ENCODE measurements around the gene UTP4. TPM values are rescaled to one million over a fixed set of nuclear protein-coding genes. Genes with fewer than 3 reads are reported as not detected.

The UTP4 gene
- total RNA-seq, result 19.1 TPM

DNA sequence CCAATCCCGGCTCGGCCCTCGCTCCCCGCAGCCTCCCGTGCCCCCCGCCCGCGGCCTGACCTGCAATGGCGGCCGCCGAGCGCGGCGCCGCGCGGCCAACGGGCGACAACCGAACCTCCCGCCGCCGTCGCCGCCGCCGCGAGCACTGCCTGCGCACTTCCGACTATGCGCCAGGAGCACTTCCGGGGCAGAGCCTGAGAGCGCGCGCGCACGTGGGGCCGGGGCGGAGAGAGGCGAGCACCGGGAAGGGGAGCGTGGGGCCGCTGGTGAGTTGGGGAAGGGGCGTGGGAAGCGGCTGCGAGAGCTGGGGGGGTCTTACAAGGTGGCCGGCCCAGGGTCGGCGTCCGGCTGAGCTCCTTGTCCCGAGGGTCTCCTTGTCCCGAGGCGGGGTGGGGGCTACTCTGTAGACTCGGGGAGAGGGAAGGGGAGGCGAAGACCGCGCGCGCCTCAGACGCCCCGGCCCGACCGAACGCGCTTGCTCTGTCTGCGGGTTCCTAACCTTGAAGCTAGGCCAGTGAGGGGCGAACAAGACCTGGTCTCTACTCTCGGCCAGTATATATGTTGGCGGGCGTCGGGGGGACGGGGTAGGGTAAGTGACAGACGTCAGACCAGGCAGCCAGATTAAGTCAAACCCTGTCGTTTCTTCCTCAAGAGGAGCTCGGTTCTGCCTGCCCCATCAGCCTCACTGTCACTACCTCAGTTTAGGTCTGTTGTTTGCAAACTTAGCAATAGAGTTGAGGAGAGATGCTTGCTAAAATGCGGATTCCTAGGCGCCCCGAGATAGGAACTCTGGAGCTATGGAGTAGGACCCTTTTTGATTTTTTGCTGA, at the start of gene UTP4, which contains the start of gene CHTF8:
TSS of gene UTP4 (plus strand) at position 226 of the 829 bp plus-strand sequence. CDS start 811 bp downstream, outside the sequence.
TSS of gene CHTF8 (minus strand) at position 165 of the 829 bp plus-strand sequence. CDS start 11,130 bp downstream, outside the sequence.
- peak; percentile 53 for DNase-seq

DNA sequence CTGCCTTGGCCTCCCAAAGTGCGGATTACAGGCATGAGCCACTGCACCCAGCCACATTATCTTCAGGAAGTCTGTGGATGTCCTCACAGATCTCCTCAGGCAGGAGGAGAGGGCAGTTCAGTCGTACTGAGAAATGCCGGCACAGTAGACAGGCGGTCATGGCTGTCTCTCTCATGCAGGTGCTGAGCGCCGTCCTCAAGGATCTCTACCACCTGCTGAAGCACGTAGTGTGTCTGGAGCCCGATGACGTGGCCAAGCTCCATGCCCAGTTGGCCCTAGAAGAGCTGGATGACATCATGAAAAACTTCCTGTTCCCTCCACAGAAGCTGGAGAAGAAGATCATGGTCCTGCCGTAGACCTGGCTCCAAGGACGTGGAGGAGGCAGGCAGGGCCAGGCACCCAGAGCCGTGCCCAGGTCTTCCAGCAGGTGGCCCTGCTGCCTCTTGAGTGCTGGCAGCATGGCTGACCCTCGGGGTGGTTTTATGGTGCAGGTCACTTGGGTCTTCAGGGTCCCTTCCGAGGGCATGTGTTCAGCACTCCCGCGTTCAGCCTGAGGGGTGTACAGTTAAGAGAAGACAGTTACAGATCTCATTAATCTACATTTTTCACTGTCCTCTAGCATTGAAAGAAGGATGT, 49.0 kb upstream of the UTP4 start:
- DNase-seq, result no peak

DNA sequence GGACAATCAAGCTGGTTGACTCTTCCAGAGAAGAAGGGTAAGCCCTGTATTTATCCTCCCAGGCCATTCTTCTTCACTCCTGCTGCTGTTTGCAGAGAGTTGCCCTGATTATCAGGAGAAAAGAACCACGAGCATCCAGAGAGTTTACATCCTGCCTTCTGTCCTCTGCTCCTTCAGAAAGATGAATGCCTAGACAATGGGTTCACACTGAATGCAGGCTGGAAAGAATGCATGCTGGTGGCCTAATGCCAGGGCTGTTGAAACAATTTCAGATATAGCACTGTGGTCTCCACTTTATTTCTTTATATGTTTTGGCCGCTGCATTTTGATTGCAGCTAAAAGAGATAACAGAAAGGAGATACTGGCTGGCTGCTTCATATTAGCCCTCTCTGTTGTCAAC, 48.2 kb upstream of the UTP4 start:
- DNase-seq, result no peak

DNA sequence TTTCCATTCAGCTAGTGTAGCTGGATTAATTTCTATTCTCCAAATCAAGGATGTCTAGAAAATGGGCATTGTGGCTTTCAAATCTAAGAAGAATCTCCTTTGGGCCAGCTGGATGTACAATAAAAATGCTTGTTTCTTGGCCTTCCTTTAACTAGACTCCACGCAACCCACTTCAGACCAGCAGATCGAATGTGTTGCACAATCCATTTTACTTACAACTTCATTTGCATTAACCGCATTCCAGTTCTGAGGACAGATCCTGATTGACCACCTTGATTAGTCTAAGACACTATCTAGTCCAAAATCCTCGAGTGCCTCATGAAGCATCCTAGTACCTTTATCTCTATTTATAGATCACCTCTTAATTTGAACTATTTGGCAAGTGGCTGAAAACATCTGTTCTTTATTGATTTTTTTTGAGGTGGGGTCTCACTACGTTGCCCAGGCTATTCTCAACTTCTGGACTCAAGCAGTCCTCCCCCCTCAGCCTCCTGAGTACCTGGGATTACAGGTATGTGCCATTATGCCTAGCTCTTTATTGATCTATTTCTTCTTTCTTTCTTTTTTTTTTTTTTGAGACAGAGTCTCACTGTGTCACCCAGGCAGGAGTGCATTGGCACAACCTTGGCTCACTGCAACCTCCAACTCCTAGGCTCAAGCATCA, 47.3 kb upstream of the UTP4 start:
- no peak for DNase-seq

DNA sequence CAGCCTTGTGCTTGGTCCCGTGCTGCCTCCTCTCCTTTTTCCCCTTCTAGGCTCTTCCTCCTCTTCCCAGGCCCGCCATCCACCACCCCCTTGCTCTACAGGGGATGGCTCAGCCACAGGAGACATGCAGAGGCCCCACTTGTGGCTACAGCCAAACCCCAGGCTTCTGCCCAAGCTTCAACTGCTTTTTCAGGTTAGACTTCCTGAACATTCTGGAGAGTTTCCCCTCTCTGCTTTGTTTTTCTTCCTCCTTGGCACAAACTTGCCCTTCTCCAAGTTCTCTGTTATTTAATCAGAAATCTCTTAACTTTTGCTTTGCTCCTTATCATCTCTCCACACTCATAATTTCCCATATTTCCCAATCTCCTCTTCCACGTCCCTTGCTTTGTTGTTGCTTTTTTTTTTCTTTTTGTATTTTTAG, 45.3 kb upstream of the UTP4 start:
- DNase-seq, result no peak

DNA sequence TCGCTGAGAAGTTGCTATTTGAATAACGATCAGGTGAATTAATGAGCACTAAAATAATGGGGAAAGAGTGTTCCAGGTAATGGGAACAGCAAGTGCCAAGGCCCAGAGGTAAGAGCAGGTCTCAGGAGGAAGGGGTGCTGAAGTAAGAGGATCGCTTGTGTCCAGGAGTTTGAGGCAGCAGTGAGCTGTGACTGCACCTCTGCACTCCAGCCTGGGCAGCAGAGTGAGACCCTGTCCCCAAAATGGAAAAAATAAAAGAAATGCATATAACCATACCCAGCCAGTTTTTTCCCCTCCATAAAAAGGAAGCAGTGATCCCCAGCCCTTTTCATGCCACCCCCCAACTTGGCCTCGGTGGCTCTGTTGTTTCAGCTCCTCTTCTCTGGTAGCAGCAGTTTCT, 43.8 kb upstream of the UTP4 start:
- DNase-seq, result no peak

DNA sequence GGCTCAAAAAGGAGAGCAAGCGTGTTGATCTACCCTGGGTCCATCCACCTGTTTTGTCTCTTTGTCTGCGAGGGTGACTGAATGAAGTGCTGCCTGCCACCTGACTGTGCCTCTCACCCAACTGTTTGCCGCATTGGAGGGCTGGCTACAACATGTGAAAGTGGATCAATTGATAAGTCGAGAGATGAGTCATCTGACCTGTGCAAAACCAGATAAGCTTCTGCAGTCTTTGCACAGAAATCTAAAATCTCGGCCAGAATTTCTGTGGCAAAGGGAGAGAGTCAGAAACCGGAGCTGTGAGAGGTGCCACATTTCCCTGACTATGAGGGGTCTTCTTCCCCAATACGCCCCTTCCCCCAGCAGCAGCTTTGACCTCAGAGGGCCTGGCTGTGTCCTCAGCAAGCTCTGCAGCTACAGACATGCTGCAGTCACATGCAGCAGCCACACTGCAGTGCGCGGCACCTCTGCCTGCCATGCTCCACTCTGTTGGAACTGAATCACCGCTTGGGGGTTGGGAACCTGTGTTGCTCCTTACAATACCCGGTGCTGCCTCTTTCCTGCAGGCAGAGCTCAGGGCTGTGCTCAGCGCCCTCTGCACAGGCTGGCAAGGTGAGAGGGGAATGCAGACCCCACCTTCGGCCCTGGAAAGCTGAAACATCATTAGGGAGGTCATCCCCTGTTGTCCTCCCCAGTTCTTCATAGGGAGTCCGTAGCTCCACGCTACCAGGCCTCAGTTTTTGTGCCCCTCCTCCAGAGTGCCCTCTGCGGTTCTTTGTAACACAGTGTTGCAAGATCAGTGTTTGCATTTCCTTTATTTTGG, 43.1 kb upstream of the UTP4 start:
- DNase-seq, result no peak

DNA sequence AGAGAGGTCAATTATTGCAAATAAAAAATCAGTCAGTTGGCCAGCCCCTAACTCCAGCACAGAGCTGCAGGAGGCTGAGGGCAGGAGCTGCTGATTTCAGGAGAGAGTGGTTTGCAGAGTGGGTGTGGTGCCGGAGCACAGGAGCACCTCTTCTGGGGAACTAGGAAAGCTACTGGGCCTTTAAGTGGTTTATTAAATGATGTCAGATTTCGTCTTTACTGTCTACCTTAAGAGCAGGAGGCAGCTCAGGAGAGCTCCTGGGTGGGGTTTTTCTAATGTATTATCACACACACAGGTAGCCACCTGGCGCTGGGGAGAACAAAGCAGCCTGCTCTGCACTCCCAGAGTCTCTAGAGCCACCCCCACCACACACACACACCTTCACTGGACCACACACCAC, 38.5 kb upstream of the UTP4 start:
- DNase-seq, result no peak

DNA sequence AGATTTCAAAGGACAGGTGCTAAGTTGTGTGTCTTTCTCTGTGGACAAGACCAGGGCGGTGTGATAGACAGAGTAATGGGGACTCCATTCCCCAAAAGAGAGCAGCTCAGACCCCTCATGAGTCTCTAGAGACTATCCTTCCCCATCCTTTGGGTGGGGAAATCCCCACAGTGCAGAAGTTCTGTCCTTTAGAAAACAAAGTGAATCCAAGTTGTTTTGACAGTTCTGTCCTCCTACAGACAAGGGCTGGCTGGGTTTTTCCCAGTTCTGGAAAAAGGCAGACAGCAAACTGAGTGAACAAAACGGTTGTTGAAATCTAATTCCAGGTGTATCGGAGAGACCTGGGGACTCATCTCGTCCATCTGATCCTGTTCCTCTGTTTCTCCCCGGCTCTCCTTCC, 37.9 kb upstream of the UTP4 start:
- DNase-seq, result no peak

DNA sequence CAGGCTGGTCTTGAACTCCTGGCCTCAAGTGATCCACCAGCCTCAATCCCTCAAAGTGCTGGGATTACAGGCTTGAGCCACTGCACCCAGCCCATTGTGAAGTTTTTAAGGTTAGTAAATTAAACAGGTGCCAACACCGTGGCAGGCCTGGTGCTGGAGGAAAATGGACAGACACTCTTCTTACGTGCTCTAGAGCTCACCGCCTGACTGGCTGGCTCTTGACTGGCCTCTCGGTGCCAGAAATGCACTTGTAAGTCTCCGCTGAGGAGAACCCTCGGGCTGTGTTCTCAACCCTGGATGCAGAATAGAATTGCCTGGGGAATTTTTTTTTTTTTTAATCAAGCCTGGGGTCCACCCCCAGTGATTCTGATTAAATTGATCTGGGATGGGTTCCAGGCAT, 37.3 kb upstream of the UTP4 start:
- no peak for DNase-seq

DNA sequence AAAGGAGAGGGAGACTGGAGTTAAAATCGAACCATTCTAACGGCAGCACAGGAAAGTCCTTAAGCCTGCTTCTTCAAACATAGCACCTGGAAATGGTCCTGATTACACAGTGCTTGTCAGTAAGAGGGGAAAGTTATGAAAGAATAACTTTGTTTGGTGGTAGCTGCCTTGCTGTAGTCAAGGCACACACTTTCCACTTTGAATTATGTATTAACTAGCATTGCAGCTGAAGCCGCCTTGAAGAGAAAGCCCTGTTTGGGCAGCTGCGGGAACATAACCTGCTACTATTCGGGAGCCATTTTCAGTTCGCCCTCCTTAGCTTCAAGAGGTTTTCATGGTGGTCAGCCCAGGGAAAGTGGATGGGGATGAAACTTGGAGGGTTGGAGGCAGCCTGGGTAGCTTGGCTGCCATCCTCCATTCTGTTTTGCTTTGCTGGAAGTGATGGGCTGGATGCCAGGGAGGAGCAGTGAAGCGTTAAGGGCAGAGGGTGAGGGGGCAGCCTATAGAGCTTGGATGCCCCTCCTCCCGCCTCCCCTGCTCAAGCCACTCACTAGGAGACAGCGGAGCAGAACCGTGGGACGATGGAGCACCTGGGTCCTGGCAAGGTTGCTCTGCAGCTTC, 32.3 kb upstream of the UTP4 start:
- no peak for DNase-seq

DNA sequence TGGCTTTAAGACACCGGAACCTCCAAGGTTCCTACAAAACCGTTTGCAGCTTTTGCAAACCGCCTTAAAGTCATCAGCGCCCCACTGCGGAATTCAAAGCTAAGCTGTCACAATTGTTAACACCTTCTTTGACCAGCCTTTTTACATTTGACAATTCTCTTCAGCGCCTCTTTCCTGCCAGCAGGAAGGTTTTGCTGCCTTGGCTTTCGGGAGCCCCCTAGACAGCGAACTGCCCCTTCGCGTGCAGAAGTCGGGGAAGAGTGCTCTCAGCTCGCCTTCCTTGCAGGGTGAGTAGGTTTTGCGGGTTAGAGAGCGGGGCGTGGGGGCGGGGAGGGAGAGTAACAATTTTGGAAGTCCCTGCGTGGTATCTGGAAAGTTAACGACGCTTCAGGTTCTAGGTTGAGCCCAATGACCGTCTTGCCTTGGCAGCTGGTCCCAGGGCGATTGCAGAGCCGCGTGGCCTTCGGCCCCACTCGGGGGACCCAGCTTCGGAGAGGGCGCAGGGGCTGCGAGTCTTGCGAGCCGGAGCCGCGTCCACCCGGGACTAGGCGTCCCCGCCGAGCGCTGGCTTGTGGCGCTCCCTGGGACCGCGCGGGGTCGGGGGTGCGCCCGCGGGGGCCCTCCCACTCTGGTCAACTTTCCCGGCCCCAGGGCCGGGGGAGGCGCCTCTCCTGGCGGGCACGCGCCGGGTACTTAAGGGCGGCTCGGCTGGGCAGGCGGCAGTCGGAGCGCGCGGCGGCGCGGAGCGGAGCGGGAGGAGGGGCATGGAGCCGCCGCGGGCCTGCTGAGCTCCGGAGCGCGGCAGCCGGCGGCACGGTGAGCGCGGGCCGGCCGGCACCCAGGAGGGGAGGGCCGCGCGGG, 26.7 kb upstream of the UTP4 start, which contains the start of gene HAS3:
TSS of gene HAS3 (plus strand) at position 153 of the 861 bp plus-strand sequence. CDS start 3,743 bp downstream, outside the sequence.
- peak; percentile 42 for DNase-seq

DNA sequence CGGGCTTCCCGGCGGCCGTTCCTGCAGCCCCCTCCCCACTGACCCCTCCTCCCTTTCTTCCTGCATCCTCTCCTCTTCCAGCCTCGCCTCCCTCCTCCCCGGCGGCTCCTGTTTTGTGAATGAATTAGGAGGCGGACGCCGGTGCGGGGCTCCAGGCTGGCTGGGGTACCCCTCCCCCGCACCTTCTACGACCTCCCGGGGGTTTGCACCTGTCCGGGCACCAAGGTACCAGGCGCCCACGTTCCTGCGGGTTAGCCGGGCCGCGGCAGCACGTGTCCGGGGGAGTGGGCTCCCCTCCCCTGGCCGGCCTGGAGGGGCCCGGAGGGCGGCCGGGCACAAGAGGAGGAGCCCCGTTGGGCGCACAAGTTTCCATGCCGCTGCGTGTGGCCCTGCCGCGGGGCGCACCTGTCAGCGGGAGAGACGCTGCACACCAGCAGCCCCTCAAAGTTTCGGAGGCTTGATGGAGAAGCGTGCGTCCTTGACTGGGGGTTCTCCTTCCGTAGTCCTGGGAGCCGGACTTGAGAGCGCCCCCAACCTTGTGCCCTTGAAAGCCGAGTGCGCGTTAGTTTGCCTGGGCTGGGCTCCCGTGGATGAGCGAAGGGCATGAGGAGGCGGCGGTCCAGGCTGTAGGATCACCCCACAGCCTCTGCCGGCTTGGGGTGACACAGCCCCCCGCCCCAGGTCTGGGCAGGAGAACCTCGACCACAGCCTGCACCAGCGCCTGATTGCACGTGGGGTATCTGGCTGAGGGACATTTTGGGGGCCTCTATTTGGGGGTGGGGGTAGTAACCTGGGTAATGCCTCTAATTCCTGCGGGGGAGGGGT, 25.7 kb upstream of the UTP4 start:
- no peak for DNase-seq

DNA sequence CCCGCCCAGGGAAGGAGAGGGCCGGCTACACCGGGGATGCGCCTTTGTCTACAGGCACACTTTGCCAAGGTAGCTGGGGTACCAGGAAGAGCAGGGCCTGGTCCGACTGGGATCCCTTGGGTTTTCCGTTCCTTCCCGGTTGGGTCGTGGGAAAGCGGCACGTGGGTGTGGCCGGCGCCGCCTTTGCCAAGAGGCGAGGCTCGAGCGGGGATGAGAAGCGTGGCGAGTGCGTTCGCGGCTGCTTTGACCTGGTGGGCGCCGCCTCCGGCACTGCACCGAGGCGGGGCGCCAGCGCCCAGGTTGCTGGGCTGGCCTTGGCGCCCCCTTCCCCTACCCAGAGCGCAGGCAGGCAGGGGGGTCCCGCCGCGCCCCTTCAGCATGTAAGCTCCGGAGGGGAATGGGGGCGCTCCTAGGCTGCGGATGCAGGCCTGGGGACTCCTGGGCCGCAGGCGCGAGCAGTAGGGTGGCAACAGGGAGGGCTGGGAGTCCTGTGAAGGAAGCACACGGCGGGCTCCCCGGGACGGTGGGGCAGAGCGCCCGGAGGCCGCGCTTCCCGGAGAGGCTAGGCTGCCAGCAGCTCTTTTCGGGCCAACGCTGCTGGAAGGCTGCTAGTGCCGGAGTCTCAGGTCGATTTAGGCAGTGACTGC, 25.0 kb upstream of the UTP4 start:
- DNase-seq, result no peak

DNA sequence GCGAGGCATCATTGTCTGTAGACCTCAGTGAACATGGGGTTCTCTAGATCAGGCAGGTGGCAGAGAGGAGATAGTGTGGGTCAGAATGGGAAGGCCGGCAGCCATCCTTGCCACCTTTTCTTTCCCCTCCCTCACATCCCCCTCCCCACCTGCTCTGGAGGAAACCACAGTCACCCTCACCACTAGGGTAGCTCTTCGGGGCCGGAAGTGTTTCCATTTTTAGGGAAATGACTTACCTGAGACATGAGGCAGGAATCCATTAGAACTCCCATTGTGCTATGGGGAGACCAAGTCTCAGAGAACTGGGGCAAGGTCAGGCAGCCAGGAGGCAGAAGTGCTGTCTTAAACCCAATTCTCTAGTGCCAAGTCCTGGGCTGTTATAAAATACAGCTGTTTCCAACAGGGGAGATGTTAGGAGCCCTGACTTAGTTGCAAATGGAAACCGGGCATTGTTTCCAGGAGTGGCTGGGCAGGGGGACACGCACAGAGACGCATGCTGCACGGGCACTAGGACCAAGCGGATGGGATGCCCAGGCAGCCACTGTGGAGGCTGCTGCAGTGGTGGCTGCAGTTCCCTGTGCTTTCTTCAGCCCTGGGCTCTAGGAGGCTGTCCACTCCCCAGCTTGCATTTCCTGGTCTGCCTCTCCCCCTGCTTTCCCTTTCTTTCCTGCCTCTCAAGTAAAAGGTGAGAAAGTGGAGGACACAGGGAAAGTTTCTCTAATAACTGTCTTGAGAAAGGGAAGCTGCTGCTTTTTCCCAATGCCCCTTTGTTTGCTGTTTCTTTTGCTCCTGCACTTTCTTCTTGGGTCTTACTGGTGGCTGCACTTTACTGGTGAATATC, 24.2 kb upstream of the UTP4 start:
- no peak for DNase-seq

DNA sequence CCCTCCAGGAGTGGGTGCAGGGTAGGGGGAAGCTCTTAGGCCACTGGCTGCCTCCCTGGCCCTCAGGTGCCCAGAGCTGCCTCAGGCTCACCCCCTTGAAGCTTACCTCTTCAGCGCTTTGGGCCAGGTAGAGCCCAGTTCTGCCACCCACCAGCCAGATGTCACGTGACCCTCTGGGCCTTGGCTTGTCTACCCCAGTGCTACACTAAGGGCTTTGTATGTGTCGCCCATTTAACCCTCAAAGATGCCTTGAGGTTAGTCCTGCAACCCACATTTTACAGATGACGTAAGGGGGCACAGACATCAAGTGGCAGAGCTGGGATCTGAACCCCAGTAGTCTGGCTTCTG, 23.6 kb upstream of the UTP4 start:
- DNase-seq, result no peak

DNA sequence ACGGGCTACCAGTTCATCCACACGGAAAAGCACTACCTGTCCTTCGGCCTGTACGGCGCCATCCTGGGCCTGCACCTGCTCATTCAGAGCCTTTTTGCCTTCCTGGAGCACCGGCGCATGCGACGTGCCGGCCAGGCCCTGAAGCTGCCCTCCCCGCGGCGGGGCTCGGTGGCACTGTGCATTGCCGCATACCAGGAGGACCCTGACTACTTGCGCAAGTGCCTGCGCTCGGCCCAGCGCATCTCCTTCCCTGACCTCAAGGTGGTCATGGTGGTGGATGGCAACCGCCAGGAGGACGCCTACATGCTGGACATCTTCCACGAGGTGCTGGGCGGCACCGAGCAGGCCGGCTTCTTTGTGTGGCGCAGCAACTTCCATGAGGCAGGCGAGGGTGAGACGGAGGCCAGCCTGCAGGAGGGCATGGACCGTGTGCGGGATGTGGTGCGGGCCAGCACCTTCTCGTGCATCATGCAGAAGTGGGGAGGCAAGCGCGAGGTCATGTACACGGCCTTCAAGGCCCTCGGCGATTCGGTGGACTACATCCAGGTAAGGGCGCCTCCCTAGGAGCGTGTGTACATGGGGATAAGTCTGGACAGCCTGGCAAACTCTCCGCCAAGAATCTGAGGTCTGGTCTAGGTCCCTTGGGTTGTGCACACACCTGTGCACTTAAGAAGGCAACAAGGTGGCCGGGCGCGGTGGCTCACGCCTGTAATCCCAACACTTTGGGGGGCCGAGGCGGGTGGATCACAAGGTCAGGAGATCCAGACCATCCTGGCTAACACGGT, 22.8 kb upstream of the UTP4 start:
- DNase-seq, result no peak

DNA sequence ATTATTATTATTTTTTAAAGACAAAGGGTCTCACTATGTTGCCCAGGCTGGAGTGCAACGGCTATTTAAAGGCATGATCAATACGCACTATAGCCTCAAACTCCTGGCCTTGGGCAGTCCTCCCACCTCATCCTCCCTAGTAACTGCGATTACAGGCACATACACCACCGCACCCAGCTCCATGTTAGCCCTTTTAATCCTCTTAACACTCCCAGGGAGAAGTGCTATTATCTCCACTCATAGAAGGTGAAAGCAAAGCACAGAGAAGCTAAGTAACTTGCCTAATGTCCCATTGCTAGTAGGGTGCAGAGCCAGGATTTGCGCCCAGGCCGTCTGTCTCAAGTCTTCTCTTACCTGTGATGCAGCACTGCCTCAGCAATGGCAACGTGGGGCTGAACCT, 22.0 kb upstream of the UTP4 start:
- DNase-seq, result no peak

All from skin of body (tissue), 2 donors.